GM12801 (cell line): Measurements from ENCODE around the gene SERPINE1.

ENCODE experiments used
- TF ChIP-seq, protein P1 (sequence below): IDR thresholded peaks from one replicate; pipeline ENCODE4 v1.5.1; 2011; ENCODE audit warnings: control low read depth; ENCODE audit not compliant: insufficient read length; ENCODE audit errors: extremely low read depth

Gene SERPINE1

DNA sequence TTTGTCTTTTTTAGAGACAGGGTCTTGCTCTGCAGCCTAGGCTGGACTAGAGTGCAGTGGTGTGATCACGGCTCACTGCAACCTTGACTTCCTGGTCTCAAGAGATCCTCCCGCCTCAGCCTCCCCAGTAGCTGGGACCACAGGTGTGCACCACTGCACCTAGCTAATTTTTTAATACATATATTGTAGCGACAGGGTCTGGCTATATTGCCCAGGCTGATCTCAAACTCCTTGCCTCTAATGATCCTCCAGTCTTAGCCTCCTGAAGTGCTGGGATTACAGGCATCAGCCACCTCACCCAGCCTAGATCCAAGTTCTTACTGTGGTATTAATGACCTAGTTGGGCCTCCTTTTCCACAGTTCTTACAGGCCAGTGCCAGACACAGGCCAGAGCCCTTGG is 11.7 kb upstream of the SERPINE1 start:
- TF ChIP-seq, protein P1, sequence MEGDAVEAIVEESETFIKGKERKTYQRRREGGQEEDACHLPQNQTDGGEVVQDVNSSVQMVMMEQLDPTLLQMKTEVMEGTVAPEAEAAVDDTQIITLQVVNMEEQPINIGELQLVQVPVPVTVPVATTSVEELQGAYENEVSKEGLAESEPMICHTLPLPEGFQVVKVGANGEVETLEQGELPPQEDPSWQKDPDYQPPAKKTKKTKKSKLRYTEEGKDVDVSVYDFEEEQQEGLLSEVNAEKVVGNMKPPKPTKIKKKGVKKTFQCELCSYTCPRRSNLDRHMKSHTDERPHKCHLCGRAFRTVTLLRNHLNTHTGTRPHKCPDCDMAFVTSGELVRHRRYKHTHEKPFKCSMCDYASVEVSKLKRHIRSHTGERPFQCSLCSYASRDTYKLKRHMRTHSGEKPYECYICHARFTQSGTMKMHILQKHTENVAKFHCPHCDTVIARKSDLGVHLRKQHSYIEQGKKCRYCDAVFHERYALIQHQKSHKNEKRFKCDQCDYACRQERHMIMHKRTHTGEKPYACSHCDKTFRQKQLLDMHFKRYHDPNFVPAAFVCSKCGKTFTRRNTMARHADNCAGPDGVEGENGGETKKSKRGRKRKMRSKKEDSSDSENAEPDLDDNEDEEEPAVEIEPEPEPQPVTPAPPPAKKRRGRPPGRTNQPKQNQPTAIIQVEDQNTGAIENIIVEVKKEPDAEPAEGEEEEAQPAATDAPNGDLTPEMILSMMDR, result no peak

DNA sequence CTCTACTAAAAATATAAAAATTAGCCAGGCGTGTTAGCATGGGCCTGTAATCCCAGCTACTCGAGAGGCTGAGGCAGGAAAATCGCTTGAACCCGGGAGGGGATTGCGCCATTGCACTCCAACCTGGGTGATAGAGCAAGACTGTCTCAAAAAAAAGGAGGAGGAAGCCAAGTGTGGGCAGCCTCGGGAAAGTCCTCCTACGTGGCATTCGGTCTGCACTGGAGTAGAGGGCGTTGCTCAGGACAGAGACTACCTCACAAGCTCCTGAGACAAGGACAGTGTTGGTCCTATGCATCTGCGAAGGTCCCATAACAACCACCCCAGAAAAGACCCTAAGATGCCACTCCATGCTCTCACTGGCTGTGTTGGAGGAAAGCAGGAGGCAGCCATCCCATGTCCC is 10.0 kb upstream of the SERPINE1 start:
- TF ChIP-seq, protein P1, result no peak

DNA sequence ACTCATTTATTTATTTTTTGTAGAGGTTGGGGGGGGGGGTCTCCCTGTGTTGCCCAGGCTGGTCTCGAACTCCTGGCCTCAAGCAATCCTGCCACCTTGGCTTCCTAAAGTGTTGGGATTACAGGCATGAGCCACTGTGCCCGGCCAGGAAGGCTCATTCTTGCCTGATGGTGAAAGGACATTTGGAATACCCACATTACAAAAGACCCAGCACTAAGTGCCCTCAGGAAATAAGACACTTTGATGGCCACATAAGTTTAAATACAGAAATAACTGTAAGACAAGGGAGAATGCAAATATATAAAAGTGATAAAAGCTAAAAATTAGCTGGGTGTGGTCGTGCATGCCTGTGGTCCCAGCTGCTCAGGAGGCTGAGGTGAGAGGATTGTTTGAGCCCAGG is 8.0 kb upstream of the SERPINE1 start:
- TF ChIP-seq, protein P1, result no peak

DNA sequence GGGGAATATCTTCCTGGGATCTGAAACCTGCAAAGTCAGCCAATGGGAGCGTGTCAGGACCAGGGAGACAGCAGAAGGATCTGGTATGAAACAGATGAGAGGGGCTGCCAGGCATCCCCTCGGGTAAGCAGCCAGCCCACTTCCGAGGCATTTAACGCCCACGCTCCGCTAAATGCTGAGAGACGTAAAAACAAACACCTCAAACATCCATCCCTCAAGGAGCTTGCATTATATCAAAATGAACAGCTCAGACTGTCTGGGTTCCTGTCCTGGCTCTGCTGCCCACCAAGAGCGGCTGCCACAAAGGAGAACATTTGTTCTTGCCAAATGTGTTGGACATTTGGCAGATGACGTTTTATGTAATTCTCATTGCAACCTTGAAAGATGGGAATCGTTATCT is 7.0 kb upstream of the SERPINE1 start:
- TF ChIP-seq, protein P1, result no peak

DNA sequence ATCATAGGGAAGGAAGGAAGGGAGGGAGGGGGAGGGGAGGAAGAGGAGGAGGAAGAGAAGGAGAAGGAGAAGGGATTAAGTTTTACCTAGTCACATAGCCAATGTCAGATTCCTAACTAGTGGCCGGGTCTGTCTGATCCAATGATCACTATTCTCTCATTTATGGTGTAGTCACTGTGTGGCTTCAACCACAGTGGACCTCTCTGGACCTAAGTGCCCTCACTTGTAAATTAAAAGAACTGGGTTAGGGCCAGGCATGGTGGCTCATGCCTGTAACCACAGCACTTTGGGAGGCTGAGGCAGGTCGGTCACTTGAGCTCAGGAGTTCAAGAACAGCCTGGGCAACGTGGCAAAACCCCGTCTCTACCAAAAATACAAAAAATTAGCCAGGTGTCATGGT is 6.6 kb upstream of the SERPINE1 start:
- TF ChIP-seq, protein P1, result no peak

DNA sequence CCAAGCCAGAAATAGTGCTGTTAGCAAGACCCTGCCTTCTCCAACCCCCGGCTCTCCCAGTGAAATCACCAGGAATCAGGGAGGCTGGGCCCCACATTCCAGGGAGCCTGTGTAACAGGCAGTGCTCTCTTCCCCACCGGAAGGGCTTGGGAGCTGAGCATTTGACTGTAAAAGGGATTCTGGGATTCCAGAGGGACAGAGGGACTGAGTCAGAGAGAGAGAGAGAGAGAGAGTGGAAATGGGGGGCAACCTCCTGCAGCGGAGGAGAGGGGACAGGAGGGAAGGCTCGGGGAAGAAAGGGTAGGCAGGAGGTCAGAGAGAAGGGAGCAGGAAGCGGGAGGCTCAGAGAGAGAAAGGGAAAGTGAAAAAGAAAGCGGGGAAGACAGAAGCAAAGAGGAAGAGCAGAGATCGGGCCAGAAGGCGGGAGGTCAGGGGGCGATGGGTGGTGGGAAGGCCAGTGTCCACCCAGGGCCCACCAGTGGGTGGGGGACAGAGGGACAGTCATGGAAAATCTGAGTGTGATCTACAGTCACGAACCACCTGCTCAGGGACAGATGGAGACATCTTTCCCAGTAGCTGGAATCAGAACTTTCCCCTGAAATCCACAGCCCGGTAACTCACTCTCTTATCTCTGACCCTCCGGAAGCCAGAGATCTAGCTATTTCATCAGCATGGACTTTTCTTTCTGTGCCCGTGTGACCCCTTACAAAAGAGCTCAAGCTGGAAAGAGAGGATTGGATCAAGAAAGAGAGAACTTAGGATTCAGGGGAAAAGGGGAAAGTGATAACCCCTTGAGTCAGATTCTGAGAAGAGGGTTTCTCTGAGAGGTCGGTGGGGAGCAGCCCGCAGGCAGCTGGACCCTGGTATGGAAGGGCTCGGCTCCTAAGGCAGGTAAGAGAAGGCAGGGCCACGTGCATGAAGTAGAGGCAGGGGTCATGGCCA is 4.6 kb upstream of the SERPINE1 start:
- TF ChIP-seq, protein P1, result no peak

DNA sequence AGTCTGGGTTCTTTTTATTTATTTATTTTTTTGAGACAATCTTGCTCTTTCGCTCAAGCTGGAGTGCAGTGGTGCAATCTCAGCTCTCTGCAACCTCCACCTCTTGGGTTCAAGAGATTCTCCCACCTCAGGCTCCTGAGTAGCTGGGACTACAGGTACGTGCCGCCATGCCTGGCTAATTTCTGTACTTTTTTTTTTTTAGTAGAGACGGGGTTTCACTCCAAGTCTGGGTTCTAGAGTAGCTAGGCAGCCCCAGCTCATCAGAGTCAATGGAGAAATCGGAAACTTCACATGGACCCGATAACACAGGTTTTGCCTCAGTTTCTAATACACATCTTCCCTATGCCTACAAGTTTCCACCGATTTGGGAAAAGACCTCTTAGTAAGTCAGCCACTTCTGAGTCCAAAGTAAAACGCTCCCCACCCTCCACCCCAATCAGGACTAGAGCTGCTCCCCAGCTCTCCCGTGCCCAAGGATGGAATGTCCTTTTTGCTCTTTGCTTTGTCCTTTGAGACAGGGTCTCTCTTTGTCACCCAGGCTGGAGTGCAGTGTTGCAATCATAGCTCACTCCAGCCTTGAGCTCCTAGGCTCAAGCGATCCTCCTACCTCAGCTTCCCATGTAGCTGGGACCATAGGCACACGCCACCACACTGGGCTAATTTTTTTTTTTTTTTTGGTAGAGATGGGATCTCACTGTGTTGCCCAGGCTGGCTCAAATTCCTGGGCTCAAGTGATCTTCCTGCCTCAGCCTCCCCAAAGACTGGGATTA is 3.8 kb upstream of the SERPINE1 start:
- TF ChIP-seq, protein P1, result no peak
